GM12875 (cell line): ENCODE results near the gene KCNAB3.
A peak's percentile ranks its signal among the peaks of the same experiment; 100 is the strongest.

ENCODE experiments used
- H3K4me3 ChIP-seq: one replicate; pipeline ENCODE4 v1.5.1; 2011; ENCODE audit warnings: low read depth, low read length, control low read depth
- TF ChIP-seq, protein P1 (sequence below): IDR thresholded peaks from 2 replicates; pipeline ENCODE4 v1.5.1; 2011; ENCODE audit warnings: low read depth, mild to moderate bottlenecking, control low read depth, inconsistent platforms, low read length, moderate library complexity, borderline replicate concordance; ENCODE audit not compliant: insufficient read depth

The KCNAB3 gene

DNA sequence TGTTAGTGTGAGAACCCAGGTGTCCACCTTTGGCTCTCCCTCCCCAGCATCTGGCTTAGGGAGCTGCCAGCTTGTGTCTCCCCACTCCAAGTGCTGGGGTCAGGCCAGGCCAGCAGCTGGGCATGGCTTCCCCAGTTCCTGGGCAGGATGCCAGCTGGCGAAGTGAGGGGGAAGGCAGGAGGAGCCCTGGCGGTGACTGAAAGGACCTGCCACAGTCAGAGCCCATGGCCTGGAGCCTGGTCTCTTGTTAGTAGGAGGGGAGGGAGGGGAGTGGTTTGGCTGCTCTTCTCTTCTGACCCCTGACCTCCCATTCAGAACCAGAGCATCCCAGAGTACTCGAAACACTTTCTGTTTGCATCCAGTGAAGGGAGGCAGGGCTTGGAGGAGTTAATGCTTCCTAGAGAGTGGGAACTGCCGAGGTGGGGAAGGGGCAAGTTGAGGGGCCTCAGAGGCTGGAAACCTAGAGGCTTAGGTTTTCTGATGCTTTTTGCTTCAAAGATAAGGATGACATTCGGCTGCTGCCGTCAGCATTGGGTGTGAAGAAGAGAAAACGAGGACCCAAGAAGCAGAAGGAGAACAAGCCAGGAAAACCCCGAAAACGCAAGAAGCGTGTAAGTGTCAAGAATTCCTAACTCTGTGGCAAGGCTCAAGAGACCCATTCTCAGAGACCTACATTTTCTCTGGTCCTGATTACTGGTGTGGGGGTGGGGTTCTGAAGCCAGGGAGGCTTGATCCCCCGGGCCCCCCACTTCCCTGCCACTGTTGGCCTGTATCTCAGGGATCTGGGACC lies 40.3 kb downstream of the KCNAB3 start:
- H3K4me3 ChIP-seq, result no peak overlapping the region
- TF ChIP-seq, protein P1, sequence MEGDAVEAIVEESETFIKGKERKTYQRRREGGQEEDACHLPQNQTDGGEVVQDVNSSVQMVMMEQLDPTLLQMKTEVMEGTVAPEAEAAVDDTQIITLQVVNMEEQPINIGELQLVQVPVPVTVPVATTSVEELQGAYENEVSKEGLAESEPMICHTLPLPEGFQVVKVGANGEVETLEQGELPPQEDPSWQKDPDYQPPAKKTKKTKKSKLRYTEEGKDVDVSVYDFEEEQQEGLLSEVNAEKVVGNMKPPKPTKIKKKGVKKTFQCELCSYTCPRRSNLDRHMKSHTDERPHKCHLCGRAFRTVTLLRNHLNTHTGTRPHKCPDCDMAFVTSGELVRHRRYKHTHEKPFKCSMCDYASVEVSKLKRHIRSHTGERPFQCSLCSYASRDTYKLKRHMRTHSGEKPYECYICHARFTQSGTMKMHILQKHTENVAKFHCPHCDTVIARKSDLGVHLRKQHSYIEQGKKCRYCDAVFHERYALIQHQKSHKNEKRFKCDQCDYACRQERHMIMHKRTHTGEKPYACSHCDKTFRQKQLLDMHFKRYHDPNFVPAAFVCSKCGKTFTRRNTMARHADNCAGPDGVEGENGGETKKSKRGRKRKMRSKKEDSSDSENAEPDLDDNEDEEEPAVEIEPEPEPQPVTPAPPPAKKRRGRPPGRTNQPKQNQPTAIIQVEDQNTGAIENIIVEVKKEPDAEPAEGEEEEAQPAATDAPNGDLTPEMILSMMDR, result 0 out of 2 replicates have a peak, but pooled peaks have one; percentile 13

DNA sequence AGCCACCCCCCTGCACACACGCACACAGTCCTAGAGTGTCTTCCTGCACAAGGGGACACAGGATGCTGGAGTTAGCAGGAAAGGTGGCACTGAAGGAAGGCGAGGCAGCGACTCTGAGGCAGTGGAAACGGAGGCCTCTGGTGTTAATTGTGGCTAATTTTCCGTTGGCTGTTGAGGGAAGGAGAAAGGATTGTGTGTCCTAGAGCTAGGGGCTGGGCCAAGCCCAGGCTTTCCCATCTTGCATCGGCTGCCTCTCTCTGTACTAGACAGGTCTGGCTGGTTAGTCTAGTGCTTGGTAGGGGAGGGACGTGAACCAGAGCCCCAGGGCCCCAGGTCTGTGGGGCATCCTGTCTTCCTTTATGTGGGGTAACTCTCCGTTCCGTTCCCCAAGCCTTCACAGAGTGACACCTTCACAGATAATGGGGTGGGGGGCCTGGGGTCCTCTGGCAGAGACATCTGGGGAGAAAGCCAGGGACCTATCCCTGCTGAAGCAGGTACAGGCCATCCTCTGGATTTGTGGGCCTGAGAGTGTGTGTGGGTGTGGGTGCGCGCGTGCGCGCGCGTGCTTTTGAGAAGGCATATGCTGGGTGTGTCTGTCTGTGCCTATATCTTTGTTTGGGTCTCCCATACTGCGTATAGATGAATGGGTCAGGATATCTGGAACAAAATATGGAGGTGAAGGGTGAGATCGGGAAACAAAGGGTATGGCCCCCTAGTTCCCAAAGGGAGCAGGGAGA lies 41.3 kb downstream of the KCNAB3 start, which contains the start of gene CHD3:
Gene CHD3, plus strand, starts transcription at position 606 of the 737 bp plus-strand sequence. CDS start 212 bp downstream, outside the sequence.
- TF ChIP-seq, protein P1, result no peak

DNA sequence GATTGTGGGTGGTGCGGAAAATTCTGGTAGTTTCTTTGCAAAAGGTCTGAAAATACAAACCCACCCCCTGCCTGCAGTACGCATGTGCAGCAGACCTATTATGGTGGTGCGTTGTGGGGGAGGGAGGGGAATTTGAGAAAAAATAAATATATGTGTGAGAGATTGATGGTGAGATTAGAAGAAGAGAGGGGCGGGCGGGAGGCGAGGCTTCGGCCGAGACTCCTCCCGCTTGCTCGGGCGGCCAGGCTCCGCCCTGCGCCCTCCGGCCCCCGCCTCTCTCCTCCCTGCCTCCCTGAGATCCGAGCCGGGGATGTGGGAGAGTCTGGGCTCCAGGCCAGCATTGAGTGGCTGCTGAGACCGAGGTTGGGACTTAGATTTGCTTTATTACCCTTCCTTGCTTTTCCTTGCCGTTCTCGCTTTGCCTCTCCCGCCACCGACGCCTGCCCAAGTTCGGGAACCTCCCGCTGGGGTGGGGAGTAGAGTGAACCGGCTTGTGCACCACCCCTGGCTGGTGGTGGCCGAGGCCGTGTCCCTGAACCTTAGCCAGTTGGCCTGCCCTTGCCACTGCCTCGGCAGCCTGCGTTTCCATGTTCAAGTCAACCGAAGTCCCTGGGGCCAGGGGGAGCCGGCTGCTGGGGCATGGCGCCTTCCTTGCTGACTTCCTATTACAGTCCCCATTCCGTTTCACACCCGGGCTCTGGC lies 42.0 kb downstream of the KCNAB3 start:
- H3K4me3 ChIP-seq, result peak overlapping the region; percentile 92
- TF ChIP-seq, protein P1, result no peak

More for the DNA sequence above, 41.3 kb downstream of the KCNAB3 start, which contains the start of gene CHD3:
- H3K4me3 ChIP-seq, result peak within 1 kb of the TSS; percentile 92

DNA sequence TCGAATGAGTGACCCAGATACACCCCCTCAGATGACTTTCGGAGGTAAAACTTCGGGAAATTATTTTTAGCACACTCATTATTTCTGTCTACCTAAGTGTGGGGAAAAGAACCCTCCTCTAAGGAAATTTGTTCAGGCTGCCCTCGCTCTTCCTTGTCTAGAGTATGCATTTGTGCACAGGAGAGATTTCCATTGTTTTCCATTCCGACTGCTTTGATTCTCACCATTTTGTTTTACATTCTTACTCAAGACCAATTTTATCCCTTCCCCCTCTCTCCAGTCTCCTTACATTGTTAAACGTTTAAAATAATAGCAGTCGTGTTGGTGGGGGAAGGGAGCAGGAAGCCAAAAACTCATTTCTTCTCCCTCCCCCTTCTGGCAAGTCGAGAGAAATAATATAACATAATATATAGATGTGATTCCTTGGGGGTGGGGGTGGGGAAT lies 42.6 kb downstream of the KCNAB3 start:
- TF ChIP-seq, protein P1, result no peak
- peak overlapping the region; percentile 92 for H3K4me3 ChIP-seq

DNA sequence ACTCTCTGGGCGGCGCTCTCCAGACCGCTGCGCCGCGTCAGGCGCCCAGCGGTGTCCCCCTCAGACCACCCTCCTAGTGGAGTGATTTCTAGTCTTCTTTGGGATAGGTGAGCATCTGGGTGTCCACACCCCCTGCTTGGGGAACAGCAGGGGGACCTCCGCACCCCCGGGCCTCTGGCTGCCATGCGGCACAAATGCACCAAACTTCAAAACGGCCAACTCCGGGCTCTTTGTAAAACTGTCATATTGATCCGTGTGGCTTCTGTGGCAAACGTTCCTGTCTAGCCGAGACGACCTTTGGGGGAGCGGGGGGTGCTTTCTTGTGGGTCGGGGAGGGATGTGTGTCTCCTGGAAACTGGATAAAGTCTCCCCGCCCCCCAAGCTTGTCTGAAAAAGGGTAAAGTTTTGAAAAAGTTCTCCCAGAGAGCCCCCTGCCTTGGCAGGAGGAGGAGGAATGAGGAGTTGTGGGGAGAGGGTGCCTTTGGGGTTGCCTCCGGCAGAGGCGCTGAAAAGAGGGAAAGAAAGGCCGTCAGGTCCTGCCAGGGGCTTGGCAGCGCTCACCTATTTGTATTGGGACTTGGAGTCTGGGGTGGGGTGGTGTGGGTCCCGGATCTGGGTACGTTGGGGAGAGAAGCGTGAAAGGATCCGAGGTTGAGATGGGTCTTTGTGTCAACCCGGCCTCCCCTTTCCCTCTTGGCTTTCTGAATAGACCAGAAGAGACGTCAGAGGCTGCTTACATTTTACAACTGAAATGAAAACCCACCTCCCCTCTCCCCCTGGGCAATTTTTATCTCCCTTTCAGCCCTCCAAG lies 43.2 kb downstream of the KCNAB3 start:
- peak overlapping the region; percentile 92 for H3K4me3 ChIP-seq
- TF ChIP-seq, protein P1, result no peak

DNA sequence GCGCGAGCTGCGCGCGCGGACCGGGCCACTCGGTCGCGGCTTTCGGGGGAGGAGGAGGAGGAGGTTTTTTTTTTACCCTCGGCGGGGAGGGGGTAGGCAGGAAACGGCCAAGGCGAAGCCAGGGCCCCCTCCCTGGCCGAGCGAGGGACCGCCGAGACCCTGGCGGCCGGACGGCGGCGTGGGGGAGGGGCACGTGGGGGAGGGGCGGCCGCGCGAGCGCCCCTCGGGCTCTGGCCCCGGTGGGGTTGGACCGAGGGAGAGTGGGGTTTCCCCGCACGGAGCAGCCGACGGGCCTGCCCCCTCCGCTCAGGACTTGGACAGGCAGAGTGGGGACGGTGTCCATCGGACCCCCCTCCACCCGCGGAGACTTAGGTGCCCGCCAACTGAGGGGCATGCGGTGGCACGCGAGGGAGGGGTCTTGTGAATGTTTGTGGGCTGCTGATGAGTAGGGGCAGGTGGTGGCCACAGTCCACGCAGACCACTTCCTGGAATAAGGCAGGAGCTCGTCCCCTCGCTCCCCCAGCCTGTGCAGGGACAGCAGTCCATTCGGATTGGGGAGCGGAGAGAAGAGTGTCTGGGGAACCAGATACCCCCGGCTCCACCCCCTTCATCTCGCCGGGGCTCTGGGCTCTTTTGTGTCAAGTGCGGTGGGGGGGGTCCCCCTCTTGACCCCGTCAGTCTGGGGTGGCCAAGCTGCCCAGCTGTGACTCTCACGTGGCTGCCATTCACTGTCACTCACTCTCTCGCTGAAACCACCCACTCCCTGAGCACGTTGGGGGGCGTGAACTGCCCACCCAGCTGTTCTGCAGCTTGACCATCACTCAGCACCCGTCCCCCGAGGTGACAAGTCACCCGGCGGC lies 44.1 kb downstream of the KCNAB3 start:
- H3K4me3 ChIP-seq, result peak overlapping the region; percentile 92
- TF ChIP-seq, protein P1, result no peak; the same call in 1 of the 2 replicates
